Hepatocyte (in vitro differentiated cells): ENCODE results near the gene PACRG.

Source experiments
- EZH2 ChIP-seq: fragments of 200-600 bp; sonication (generic); IDR thresholded peaks from 2 replicates; pipeline ENCODE4 v1.6.1; 2016; ENCODE audit warnings: antibody characterized with exemption, mild to moderate bottlenecking, borderline replicate concordance
- TF ChIP-seq, protein P1 (sequence below): fragments of 200-600 bp; sonication (generic); IDR thresholded peaks from 2 replicates; pipeline ENCODE4 v1.5.1; 2016; ENCODE audit warnings: antibody characterized with exemption, mild to moderate bottlenecking; ENCODE audit not compliant: poor library complexity

- TF ChIP-seq, protein P1, sequence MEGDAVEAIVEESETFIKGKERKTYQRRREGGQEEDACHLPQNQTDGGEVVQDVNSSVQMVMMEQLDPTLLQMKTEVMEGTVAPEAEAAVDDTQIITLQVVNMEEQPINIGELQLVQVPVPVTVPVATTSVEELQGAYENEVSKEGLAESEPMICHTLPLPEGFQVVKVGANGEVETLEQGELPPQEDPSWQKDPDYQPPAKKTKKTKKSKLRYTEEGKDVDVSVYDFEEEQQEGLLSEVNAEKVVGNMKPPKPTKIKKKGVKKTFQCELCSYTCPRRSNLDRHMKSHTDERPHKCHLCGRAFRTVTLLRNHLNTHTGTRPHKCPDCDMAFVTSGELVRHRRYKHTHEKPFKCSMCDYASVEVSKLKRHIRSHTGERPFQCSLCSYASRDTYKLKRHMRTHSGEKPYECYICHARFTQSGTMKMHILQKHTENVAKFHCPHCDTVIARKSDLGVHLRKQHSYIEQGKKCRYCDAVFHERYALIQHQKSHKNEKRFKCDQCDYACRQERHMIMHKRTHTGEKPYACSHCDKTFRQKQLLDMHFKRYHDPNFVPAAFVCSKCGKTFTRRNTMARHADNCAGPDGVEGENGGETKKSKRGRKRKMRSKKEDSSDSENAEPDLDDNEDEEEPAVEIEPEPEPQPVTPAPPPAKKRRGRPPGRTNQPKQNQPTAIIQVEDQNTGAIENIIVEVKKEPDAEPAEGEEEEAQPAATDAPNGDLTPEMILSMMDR = peak; percentile 53
- TF ChIP-seq EZH2 = no peak
Observed at GRCh38 chr6:162907876-162908481, 180.2 kb downstream of the PACRG start.
